ENCODE measurements around the gene NINJ1. TPM values are rescaled to one million over a fixed set of nuclear protein-coding genes. Genes with fewer than 3 reads are reported as not detected.

The NINJ1 gene
- total RNA-seq, 1 donor from 2014 or later, result 11.0 TPM

DNA sequence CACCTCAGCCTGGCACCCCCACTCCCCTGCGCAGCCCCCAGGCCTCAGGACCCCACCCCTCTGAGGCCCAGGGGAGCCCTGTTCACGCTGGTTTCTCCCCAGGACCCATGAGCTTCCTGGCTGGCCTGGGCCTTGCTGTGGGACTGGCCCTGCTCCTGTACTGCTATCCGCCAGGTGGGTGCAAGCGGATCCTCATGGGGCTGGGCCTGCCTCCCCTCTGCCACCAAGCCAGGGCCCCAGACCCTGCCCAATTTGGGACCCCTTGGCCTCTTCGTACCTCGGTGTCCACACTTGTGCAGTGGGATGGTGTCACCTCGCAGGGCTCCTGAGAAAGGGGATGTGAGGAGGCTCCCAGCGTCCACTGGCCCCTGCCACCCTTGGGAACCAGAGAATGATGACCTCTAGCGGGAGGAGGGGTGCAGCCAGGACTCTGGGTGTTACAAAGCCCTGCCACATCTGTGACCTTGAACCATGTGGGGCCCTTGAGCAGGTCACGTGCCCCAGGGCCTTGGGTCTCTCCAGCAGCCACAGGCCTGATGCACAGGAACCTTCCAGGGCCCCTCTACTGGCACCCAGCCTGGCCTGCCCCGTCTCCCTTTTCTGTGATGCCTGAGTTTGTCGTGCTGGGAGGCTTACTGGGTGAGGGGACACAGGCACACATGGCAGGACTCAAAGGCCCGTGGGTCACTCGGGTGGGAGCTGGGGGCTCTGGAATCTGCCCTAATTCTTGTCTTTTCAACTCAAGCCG, 21.8 kb downstream of the NINJ1 start:
- Mint-ChIP-seq H3K9me3 (no peaks in the 10 kb centered on the region), H3K4me3 (no peak overlapping the region), H3K27ac (no peak overlapping the region), H3K27me3 (no peaks in the 10 kb centered on the region), H3K36me3 (ENCODE audit: low read depth) (peaks cover 13% of the 10 kb centered on the region), H3K4me1 (peaks cover 31% of the 10 kb centered on the region)
- ATAC-seq (ENCODE audit: low read depth), result no peak
- ChIA-PET CTCF (no interaction called here), POLR2A (interaction anchor here (1.4 kb wide), 1 partner anchor 8 kb away, joined by 4 read pairs; no protein-coding TSS in a partner anchor)
- TF ChIP-seq, protein P1, sequence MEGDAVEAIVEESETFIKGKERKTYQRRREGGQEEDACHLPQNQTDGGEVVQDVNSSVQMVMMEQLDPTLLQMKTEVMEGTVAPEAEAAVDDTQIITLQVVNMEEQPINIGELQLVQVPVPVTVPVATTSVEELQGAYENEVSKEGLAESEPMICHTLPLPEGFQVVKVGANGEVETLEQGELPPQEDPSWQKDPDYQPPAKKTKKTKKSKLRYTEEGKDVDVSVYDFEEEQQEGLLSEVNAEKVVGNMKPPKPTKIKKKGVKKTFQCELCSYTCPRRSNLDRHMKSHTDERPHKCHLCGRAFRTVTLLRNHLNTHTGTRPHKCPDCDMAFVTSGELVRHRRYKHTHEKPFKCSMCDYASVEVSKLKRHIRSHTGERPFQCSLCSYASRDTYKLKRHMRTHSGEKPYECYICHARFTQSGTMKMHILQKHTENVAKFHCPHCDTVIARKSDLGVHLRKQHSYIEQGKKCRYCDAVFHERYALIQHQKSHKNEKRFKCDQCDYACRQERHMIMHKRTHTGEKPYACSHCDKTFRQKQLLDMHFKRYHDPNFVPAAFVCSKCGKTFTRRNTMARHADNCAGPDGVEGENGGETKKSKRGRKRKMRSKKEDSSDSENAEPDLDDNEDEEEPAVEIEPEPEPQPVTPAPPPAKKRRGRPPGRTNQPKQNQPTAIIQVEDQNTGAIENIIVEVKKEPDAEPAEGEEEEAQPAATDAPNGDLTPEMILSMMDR (IDR thresholded peaks at IDR 0.05), result no peak
- intact Hi-C loops (cut with micrococcal nuclease), result no loop called here
- no peak for DNase-seq

DNA sequence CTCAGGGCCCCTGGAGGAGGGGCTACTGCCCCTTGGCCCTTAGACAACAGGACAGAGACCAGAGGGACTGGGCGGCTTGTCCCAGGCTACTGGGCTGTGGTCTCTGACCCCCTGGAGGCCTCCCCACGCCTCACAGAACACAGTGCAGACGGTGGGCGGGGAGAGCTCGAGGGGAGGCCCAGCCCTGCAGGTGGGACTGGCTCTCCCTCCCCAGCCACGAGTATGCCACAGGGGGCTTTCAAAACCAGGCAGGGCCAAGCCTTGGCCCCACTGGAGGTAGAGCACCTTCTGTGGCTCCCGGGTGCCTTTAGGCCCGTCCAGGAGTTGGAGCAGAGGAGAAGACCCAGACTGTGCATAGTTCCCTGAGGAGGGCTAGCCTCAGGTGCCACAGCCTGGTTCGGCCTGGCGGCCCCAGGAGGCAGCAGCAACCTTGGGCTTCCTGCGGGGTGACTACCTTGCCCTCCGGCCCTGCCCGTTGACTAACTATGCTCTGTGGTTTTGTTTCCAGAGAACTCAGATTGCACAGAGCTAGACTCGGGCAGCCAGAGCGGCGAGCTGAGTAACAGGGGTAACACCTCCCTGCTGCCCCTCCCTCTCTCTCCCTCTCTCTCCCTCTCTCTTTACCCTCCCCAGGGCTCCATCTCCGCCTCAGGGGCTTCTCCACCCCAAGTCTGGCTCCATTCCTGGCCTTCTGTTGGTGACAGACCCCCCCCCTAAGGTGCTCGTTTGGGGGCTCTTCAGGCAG, 22.5 kb downstream of the NINJ1 start:
- Mint-ChIP-seq H3K4me1 (peaks cover 31% of the 10 kb centered on the region), H3K27ac (no peak overlapping the region), H3K4me3 (no peak overlapping the region), H3K27me3 (no peaks in the 10 kb centered on the region), H3K36me3 (ENCODE audit: low read depth) (peaks cover 13% of the 10 kb centered on the region), H3K9me3 (no peaks in the 10 kb centered on the region)
- ChIA-PET CTCF (no interaction called here), POLR2A (interaction anchor here (1.4 kb wide), 1 partner anchor 8 kb away, joined by 4 read pairs; no protein-coding TSS in a partner anchor)
- TF ChIP-seq, protein P1 (IDR thresholded peaks at IDR 0.05), result no peak
- DNase-seq (no peak), ATAC-seq (ENCODE audit: low read depth) (peak; percentile 48)
- intact Hi-C loops (cut with micrococcal nuclease), result no loop called here

DNA sequence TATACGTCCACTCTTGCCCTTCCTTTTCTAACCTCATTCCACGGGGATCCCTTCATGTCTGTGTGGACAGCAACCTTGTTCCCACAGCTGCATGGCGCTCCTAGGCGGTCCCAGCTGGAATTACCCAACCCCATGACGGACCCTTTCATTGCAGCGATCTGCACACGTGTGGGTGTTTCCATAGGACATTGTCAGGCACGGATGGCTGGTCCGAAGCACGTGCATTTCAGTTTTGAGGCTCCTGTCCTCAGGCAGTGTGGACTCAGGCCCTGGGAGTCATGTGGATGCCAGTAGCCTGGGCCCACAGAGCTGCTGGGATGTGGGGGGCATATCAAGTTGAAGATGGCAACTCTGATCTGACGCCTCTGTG, 23.1 kb downstream of the NINJ1 start:
- Mint-ChIP-seq H3K4me1 (peaks cover 31% of the 10 kb centered on the region), H3K27ac (no peak overlapping the region), H3K27me3 (no peaks in the 10 kb centered on the region), H3K36me3 (ENCODE audit: low read depth) (peaks cover 13% of the 10 kb centered on the region), H3K9me3 (no peaks in the 10 kb centered on the region), H3K4me3 (no peak overlapping the region)
- ChIA-PET POLR2A (interaction anchor here (1.4 kb wide), 1 partner anchor 9 kb away, joined by 4 read pairs; no protein-coding TSS in a partner anchor), CTCF (no interaction called here)
- intact Hi-C loops (cut with micrococcal nuclease), result no loop called here
- DNase-seq (no peak), ATAC-seq (ENCODE audit: low read depth) (no peak)
- TF ChIP-seq, protein P1 (IDR thresholded peaks at IDR 0.05), result no peak

DNA sequence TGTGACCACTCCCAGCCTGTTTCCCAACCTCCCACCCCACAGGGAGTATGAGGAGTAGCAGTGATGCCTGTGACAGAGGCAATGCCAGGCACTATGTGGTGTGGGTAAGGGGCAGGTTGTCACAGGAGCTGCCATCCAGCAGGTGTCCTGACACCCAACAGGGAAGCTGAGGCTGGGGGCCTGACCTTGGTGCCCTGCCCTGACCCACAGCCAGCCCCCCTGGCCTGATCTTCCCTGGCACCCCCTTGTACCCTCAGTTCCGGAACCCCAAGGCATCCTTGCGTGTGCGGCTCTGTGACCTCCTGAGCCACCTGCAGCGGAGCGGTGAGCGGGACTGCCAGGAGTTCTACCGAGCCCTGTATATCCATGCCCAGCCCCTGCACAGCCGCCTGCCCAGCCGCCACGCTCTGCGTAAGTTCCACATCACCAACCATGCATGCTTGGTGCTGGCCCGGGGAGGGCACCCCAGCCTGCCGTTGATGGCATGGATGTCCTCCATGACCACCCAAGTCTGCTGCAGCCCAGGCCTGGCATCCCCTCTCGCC, 23.7 kb downstream of the NINJ1 start:
- Mint-ChIP-seq H3K36me3 (ENCODE audit: low read depth) (peaks cover 15% of the 10 kb centered on the region), H3K9me3 (no peaks in the 10 kb centered on the region), H3K27ac (no peak overlapping the region), H3K4me3 (no peak overlapping the region), H3K27me3 (no peaks in the 10 kb centered on the region), H3K4me1 (peaks cover 33% of the 10 kb centered on the region)
- ATAC-seq (ENCODE audit: low read depth) (peak; percentile 12), DNase-seq (no peak)
- ChIA-PET POLR2A (no interaction called here), CTCF (interaction anchor here (2.3 to 3.2 kb wide), 2 partner anchors 106 to 456 kb away, joined by 12 to 19 read pairs; no protein-coding TSS in a partner anchor)
- TF ChIP-seq, protein P1 (IDR thresholded peaks at IDR 0.05), result no peak
- intact Hi-C loops (cut with micrococcal nuclease), result no loop called here
